Muscle layer of colon (tissue), 2 donors: ENCODE measurements around the gene NEURL3.

Source experiments
- H3K27ac ChIP-seq: one replicate; pipeline ENCODE4 v1.7.0; 2013; ENCODE audit warnings: low read depth, mild to moderate bottlenecking, low read length, moderate library complexity
- H3K27me3 ChIP-seq, 2 donors: one replicate each; pipeline ENCODE4 v1.7.0; 2013; ENCODE audit warnings: low read length in 2 of 2, mild to moderate bottlenecking in 2 of 2; ENCODE audit not compliant: insufficient read depth in 2 of 2, control insufficient read depth in 1 of 2
- H3K36me3 ChIP-seq: one replicate; pipeline ENCODE4 v1.7.0; 2013; ENCODE audit warnings: mild to moderate bottlenecking, low read length; ENCODE audit not compliant: insufficient read depth
- H3K4me1 ChIP-seq: one replicate; pipeline ENCODE4 v1.7.0; 2013; ENCODE audit warnings: mild to moderate bottlenecking, low read length; ENCODE audit not compliant: insufficient read depth
- H3K4me3 ChIP-seq, 2 donors: one replicate each; pipeline ENCODE4 v1.7.0; 2013; ENCODE audit warnings: low read length in 2 of 2, low read depth in 1 of 2, mild to moderate bottlenecking in 1 of 2, moderate library complexity in 1 of 2
- H3K9ac ChIP-seq: one replicate; pipeline ENCODE4 v1.7.0; 2013; ENCODE audit warnings: low read length
- H3K9me3 ChIP-seq: one replicate; pipeline ENCODE4 v1.7.0; 2013; ENCODE audit warnings: mild to moderate bottlenecking, low read length
- donor health status: abdominal sarcoma.
- donor health status: Adenocarcinoma of cecum.

The NEURL3 gene

DNA sequence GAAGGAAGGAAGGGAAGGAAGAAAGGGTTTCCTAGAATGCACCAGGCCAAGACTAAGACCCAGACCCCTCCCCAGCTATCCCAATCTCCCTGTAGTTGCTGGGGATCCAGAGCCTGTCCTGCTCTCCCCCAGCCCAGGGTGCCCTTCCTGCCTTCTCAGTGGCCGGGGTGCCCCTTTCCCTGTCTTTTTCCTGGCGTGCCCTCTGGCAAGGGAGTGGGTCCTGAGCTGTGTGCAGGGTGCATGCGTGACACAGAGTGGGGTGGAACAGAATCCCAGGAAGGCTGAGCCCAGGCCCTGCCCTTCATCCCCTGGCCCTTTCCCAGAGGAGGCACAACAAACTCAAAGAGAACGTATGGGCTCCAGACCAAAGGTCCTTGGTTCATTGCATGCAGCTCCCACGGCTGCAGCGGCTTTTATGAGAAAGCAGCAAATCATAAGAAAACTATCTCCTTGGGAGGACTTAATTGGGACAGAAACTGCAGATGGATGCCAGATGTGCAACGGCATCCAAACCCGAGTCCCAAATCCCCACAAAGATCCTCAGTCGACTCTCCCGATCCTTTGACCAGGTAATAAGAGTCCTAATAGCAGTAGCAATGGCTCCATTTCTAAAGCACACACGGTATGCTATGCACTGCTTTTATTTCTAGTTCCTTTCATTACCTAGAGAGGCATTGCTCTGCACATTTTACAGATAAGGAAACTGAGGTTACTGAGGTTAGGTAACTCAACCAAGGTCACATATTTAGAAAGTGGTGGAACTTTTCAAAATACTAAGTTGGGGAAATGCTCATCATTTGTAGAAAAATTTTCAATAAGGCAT is 18.7 kb upstream of the NEURL3 start:
- Histone ChIP-seq H3K27me3 (no peaks in the 10 kb centered on the region), H3K9ac (no peak overlapping the region), H3K9me3 (no peaks in the 10 kb centered on the region), H3K27ac (no peak overlapping the region), H3K4me1 (peaks cover 12% of the 10 kb centered on the region), H3K4me3 (no peak overlapping the region), H3K36me3 (no peaks in the 10 kb centered on the region)

DNA sequence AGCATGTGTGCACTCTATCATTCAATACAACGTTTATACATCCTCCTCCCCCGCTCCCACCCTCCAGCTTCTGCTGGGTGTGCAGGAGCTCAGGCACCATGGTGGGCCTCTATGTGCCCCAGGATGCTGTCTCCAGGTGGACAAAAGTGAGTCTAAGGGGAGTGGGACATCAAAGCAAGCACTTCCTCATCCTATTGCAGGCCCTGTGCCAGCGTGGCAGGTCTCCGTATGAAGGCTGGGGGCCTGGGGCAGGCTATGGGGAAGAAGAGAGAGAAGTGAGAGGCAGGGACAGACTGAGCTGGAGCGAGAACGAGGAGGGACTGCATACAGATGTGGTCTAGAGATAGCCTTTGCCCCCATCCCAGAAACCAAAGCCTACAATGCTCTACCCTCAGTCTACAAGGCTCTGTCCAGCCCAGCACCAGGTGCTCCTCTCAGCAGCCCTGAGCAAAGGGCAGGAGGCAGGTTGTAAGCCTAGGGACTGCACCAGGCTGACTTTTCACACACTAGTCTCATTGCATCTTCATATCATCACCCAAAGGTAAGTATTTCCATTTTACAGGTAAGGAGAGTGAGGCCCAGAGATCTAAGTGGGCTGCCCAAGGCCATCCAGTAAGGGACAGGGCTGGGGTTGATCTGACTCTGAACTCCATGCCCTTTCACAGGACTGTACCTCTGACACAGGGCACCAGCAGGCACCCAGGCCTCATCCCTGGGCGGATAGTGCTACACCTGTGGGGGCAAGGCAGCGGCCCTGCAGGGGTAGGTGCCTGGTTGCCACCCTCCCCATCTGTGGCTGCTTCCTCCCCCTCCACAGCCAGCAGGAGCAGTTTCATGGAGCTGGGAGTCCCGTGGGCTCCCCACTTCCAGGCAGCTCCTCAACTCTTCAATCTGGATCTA is 17.4 kb upstream of the NEURL3 start:
- no peaks in the 10 kb centered on the region for H3K4me1 ChIP-seq
- no peak overlapping the region for H3K4me3 ChIP-seq
- no peaks in the 10 kb centered on the region for H3K9me3 ChIP-seq
- no peaks in the 10 kb centered on the region for H3K36me3 ChIP-seq
- H3K9ac ChIP-seq: no peak overlapping the region
- no peaks in the 10 kb centered on the region for H3K27me3 ChIP-seq
- no peak overlapping the region for H3K27ac ChIP-seq

DNA sequence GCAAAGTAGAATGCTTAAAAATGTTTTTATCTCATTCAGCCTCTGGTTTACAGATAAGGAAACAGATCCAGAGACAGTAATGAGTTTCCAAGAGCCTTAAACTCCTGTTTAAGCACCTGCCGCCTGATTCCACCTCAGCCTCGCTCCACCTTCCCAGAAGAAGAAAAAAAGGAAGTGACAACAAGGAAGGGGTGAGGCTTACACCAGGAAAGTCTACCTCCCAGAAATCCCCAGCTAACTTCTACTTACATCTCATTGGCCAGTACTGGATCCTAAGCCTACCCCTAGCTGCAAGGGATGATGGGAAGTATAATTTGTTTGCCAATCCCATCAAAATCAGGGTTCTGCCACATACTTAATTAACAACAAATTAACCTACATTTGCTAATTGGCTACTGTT is 16.1 kb upstream of the NEURL3 start:
- Histone ChIP-seq H3K27ac (no peak overlapping the region), H3K27me3 (no peaks in the 10 kb centered on the region), H3K36me3 (no peaks in the 10 kb centered on the region), H3K9me3 (no peaks in the 10 kb centered on the region), H3K9ac (no peak overlapping the region), H3K4me3 (no peak overlapping the region), H3K4me1 (no peaks in the 10 kb centered on the region)

DNA sequence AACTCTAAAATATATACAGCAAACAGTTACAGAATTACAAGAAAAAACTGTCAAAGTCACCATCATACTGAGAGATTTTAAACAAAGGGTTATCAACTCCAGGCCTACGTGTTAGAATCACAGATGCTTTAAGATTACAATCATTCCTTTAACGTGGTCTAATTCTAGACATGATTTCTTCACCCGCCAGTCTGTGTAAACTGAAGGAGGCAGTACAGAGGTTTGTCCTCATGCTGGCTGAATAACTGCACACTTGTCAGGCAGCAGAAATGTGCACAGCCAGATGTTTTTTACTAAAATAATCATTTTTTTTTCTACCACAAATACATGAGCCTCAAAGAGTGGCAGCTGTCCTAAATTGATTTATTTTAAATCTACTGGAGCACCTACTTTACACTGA is 15.5 kb upstream of the NEURL3 start:
- H3K27ac ChIP-seq: no peak overlapping the region
- no peaks in the 10 kb centered on the region for H3K27me3 ChIP-seq
- H3K9me3 ChIP-seq: no peaks in the 10 kb centered on the region
- no peak overlapping the region for H3K9ac ChIP-seq
- no peak overlapping the region for H3K4me3 ChIP-seq
- no peaks in the 10 kb centered on the region for H3K4me1 ChIP-seq
- no peaks in the 10 kb centered on the region for H3K36me3 ChIP-seq

DNA sequence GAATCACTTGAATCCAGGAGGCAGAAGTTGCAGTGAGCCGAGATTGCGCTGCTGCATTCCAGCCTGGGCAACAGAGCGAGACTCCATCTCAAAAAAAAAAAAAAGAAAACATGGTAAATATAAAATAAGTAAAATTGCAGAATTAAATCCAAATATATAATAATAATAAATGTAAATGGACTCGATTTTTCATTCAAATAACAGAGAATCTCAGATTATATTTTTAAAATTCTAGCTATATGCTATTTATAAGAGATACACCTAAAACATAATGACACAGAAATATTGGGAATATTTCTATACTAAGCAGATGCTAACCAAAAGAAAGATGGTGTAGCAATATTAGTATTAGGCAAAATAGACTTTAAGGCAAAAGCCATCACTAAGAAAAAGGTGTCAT is 15.1 kb upstream of the NEURL3 start:
- Histone ChIP-seq H3K27me3 (no peaks in the 10 kb centered on the region), H3K27ac (no peak overlapping the region), H3K4me3 (no peak overlapping the region), H3K9ac (no peak overlapping the region), H3K4me1 (no peaks in the 10 kb centered on the region), H3K9me3 (no peaks in the 10 kb centered on the region), H3K36me3 (no peaks in the 10 kb centered on the region)

DNA sequence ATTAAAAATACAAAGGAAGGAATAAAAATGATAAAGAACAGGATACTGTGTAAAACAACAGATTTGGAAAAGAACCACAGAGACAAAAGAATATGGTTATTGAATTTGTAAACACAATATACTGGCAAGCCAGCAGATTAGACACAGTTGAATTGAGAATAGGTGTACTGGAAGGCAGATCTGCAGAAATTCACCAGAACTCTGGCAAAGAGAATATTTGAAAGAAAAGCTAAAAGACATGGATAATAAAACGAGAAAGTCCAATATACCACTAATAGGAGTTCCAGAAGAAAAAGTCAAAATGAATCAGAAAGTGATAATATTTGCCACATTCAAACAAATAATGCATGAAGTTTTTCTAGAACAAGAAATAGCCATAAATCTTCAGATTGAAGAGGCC is 11.9 kb upstream of the NEURL3 start:
- H3K9ac ChIP-seq: no peak overlapping the region
- no peak overlapping the region for H3K4me3 ChIP-seq

DNA sequence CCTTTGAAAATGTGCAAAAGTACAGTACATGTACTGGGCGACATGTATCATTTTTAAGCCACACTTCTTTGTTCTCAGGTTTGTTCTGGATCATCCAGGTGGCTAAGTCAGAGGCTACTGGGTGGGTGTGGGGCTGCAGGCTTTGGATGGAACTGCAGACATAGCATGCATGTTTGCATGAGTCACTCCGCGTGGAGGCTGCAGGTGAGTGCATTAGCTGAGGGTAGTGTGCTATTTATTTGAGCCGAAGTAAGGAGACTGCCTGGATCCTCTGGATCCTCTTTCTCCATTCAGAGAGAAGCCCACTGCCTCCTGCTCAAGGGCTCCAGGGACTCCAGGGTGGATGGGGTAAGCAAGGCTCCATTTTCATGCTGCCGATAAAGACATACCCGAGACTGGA is 9.4 kb upstream of the NEURL3 start:
- no peak overlapping the region for H3K4me3 ChIP-seq
- no peak overlapping the region for H3K27ac ChIP-seq
- H3K27me3 ChIP-seq: no peaks in the 10 kb centered on the region
- no peak overlapping the region for H3K9ac ChIP-seq
- no peaks in the 10 kb centered on the region for H3K36me3 ChIP-seq
- no peaks in the 10 kb centered on the region for H3K9me3 ChIP-seq
- no peaks in the 10 kb centered on the region for H3K4me1 ChIP-seq

More for the DNA sequence above, 11.9 kb upstream of the NEURL3 start:
- Histone ChIP-seq H3K27ac (no peak overlapping the region), H3K4me1 (no peaks in the 10 kb centered on the region), H3K36me3 (no peaks in the 10 kb centered on the region), H3K9me3 (no peaks in the 10 kb centered on the region), H3K27me3 (no peaks in the 10 kb centered on the region)

DNA sequence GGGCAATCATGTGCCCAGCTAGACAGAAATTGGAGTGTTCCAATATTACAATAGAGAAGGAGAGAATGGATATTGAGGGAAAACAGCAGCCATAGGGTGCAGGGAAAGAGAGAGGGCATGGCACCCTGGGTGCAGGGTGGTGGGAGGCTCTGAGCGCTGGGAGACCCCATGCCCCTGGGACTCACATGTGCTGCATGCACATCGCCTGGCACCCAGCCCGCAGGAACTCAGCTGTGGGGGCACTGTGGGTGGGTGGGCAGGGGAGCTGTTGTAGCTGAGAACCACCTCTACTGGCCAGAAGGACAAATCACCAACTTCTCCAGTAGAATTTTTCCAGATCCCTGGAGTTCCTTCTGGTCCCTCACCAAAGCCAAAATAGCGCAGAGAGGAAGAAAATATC is 7.2 kb upstream of the NEURL3 start:
- Histone ChIP-seq H3K9me3 (no peaks in the 10 kb centered on the region), H3K4me1 (peaks cover 9% of the 10 kb centered on the region), H3K36me3 (no peaks in the 10 kb centered on the region), H3K9ac (no peak overlapping the region), H3K27ac (no peak overlapping the region), H3K4me3 (no peak overlapping the region), H3K27me3 (no peaks in the 10 kb centered on the region)

DNA sequence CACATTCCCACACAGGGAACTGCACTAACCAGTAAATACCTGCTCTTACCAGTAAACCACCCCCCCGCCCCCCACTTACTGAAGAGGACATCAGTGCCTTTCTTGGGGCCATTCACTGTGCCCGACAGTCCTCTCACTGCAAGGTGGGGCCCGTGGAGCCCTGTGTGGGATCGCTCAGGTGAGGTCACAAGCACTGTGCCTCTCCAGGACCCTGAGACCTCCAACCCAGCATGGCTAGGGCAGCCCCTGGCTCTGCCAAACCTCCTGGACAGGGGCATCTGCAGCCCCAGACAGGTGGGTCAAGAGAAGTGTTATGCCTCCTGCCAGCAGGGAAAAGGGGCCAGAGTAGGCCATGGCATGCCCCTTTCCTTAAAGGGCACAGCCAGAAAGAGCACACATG is 6.7 kb upstream of the NEURL3 start:
- H3K9me3 ChIP-seq: no peaks in the 10 kb centered on the region
- no peaks in the 10 kb centered on the region for H3K36me3 ChIP-seq
- H3K9ac ChIP-seq: no peak overlapping the region
- H3K4me1 ChIP-seq: peaks cover 9% of the 10 kb centered on the region
- no peak overlapping the region for H3K4me3 ChIP-seq
- H3K27ac ChIP-seq: no peak overlapping the region
- H3K27me3 ChIP-seq: no peaks in the 10 kb centered on the region

DNA sequence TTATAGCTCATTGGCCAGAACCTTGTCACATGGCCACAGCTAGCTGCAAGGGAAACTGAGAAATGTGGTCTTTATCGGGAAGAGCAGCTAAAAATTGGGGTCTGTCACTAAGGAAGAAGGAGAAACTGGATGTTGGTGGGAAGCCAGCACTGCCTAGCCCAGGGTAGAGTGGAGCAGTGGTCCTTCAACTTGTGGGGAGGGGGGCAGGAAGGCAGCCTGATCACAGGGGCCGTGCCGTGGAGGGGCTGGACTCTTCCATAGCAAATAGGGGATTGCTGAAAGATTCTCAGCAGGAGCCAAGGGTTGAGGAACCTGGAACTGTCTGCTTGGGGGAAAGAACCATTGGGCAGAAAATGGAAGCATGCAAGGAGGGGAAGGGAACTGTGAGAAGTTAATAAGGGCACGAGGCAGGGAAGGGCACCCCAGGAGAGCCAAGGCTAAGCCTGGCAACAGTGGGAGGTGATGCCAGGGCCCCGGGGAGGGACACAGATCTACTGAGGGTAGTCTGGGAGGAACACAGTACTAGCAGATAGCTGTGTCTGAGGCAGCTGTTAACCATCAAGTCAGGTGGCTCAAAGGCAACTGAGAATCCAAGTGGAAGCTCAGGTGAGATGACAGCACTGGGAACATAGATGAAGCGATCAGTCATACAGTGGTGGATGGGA is 5.9 kb upstream of the NEURL3 start:
- H3K36me3 ChIP-seq: no peaks in the 10 kb centered on the region
- no peaks in the 10 kb centered on the region for H3K9me3 ChIP-seq
- H3K4me3 ChIP-seq: no peak overlapping the region
- H3K9ac ChIP-seq: no peak overlapping the region
- no peak overlapping the region for H3K27ac ChIP-seq
- H3K27me3 ChIP-seq: no peaks in the 10 kb centered on the region
- H3K4me1 ChIP-seq: peaks cover 9% of the 10 kb centered on the region

DNA sequence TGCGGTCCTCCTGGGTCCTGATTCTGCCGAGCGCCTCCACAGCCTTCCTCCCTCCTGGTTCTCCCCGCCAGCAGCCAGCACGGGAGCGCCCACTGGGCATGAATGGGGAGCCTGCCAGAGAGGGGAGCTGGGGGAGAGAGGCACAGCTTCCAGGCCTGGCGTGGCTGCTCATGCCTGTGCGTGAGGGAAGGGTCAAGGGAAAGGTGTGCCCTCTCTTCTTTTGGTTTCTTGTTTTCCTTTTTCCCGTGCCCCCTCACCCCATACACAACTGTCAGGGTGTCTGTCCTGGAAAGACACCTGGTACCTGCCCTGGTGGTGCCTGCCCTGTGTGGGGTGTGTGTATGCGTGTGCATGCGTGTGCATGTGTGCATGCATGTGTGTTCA is 4.7 kb upstream of the NEURL3 start:
- no peak overlapping the region for H3K9ac ChIP-seq
- H3K4me3 ChIP-seq: no peak overlapping the region
- no peaks in the 10 kb centered on the region for H3K27me3 ChIP-seq
- no peaks in the 10 kb centered on the region for H3K9me3 ChIP-seq
- no peak overlapping the region for H3K27ac ChIP-seq
- peaks cover 9% of the 10 kb centered on the region for H3K4me1 ChIP-seq
- no peaks in the 10 kb centered on the region for H3K36me3 ChIP-seq
